HepG2 (cell line): ENCODE data around the gene SERTAD3. TPM values are rescaled to one million over a fixed set of nuclear protein-coding genes. Genes with fewer than 3 reads are reported as not detected.

Source experiments
- ATAC-seq: fragments of 200-7000 bp; cut with Tn5 transposase; 3 replicates; pipeline ENCODE4 v1.9.1; 2020; ENCODE audit warnings: mild to moderate bottlenecking, moderate library complexity
- BruUV-seq: library from RNA; stranded (reverse); fragments of 400-500 nt; replicated peaks from 2 replicates; lab custom pipeline; 2021; lab: Mats Ljungman, UMichigan
- CTCF ChIA-PET: fragments of 300-600 bp; formaldehyde crosslinking; extraction: SDS; loops from one replicate; lab custom pipeline; 2021; ENCODE audit warnings: low total read pairs, inconsistent platforms, low intra/inter-chr PET ratio; lab: Yijun Ruan, JAX
- POLR2A ChIA-PET: fragments of 350-600 bp; sonication (Branson Sonifier 250); formaldehyde crosslinking; loops from one replicate; lab custom pipeline; 2020; ENCODE audit warnings: antibody characterized with exemption, inconsistent platforms; lab: Yijun Ruan, JAX
- DNase-seq: peaks from one replicate; pipeline ENCODE4 v3.0.0-alpha.2; 2015; ENCODE audit warnings: low spot score
- FAIRE-seq: peaks from 3 replicates; lab custom pipeline; 2011; peaks lifted over from hg19 to GRCh38; lab: Jason Lieb, UNC
- H2AFZ ChIP-seq: one replicate; pipeline ENCODE4 v1.6.1; 2011; ENCODE audit warnings: low read length, inconsistent platforms
- H3K27ac ChIP-seq: fragments of 300-600 bp; 3 replicates; pipeline ENCODE4 v1.8.0; 2011; ENCODE audit warnings: mixed run types, mild to moderate bottlenecking, mixed read lengths, low read length, inconsistent platforms; ENCODE audit not compliant: insufficient read depth; ENCODE audit errors: extremely low read length
- H3K27me3 ChIP-seq, 2 experiments: fragments of 200-600 bp in 1 of 2; 2 replicates in 1 of 2; 3 replicates in 1 of 2; pipeline versions ENCODE4 v1.6.0 to v1.8.0; 2011; ENCODE audit warnings: low read length in 2 of 2, mild to moderate bottlenecking in 2 of 2, moderate library complexity in 2 of 2, inconsistent platforms in 1 of 2; ENCODE audit not compliant: insufficient read depth in 2 of 2, control insufficient read depth in 1 of 2
- H3K36me3 ChIP-seq, 2 experiments: fragments of 200-600 bp in 1 of 2; replicated peaks in 1 of 2; 2 replicates in 1 of 2; 3 replicates in 1 of 2; pipeline versions ENCODE4 v1.5.1 to v1.8.0; 2011; ENCODE audit warnings: low read length in 2 of 2, inconsistent platforms in 1 of 2; ENCODE audit not compliant: insufficient read depth in 2 of 2, control insufficient read depth in 1 of 2
- H3K4me1 ChIP-seq: 2 replicates; pipeline ENCODE4 v1.5.1; 2012; ENCODE audit warnings: low read length, inconsistent platforms; ENCODE audit not compliant: insufficient read depth
- H3K4me2 ChIP-seq: 2 replicates; pipeline ENCODE4 v1.6.0; 2011; ENCODE audit warnings: low read depth, low read length, inconsistent platforms
- H3K4me3 ChIP-seq, 3 experiments: fragments of 200-600 bp in 1 of 3; sonication (generic), shearing (Covaris generic) in 1 of 3; replicated peaks in 1 of 3; 2 replicates each; pipeline ENCODE4 v1.5.1; 2011 to 2016; ENCODE audit warnings: low read length in 3 of 3, inconsistent platforms in 2 of 3, low read depth in 2 of 3, mild to moderate bottlenecking in 2 of 3, control low read depth in 1 of 3, mixed read lengths in 1 of 3; ENCODE audit not compliant: insufficient read depth in 1 of 3
- H3K79me2 ChIP-seq: one replicate; pipeline ENCODE4 v1.6.1; 2011; ENCODE audit warnings: low read length, inconsistent platforms; ENCODE audit not compliant: insufficient read depth
- H3K9ac ChIP-seq: 2 replicates; pipeline ENCODE4 v1.6.0; 2011; ENCODE audit warnings: mild to moderate bottlenecking, low read depth, low read length, inconsistent platforms; ENCODE audit not compliant: insufficient read depth
- H3K9me3 ChIP-seq: 2 replicates; pipeline ENCODE4 v1.5.1; 2012; ENCODE audit warnings: mild to moderate bottlenecking, low read length
- H4K20me1 ChIP-seq: 2 replicates; pipeline ENCODE4 v1.6.0; 2011; ENCODE audit warnings: inconsistent platforms, mild to moderate bottlenecking, low read length, moderate library complexity; ENCODE audit not compliant: insufficient read depth
- BCL6 ChIP-seq: IDR thresholded peaks from 2 replicates; pipeline ENCODE4 v1.6.1; 2016; ENCODE audit warnings: missing genetic modification reagents, missing compliant biosample characterization
- POLR2AphosphoS5 ChIP-seq: IDR thresholded peaks from 2 replicates; pipeline ENCODE4 v1.6.1; 2012; ENCODE audit warnings: low read depth, low read length
- RAD51 ChIP-seq: fragments of 450-650 bp; IDR thresholded peaks from 2 replicates; pipeline ENCODE4 v1.6.1; 2016; ENCODE audit warnings: borderline replicate concordance
- SPEN ChIP-seq: sonication (generic); formaldehyde crosslinking; IDR thresholded peaks from 2 replicates; pipeline ENCODE4 v1.5.1; 2020; ENCODE audit warnings: low read depth, mild to moderate bottlenecking, missing genetic modification reagents
- ZFX ChIP-seq: sonication (generic); formaldehyde crosslinking; IDR thresholded peaks from 2 replicates; pipeline ENCODE4 v1.4.0; 2020; ENCODE audit warnings: mild to moderate bottlenecking, low read depth, missing genetic modification reagents, moderate library complexity
- ZNF143 ChIP-seq: sonication (generic); formaldehyde crosslinking; IDR thresholded peaks from 2 replicates; pipeline ENCODE4 v1.4.0; 2020; ENCODE audit warnings: missing genetic modification reagents
- ZNF558 ChIP-seq: sonication (generic); formaldehyde crosslinking; IDR thresholded peaks from 2 replicates; pipeline ENCODE4 v1.9.0; 2022; ENCODE audit warnings: mild to moderate bottlenecking, missing genetic modification reagents, borderline replicate concordance
- ZNF629 ChIP-seq: sonication (generic); formaldehyde crosslinking; conservative IDR thresholded peaks from 2 replicates; pipeline ENCODE4 v1.5.0; 2020; ENCODE audit warnings: missing genetic modification reagents
- ZNF678 ChIP-seq: sonication (generic); formaldehyde crosslinking; IDR thresholded peaks from 2 replicates; pipeline ENCODE4 v1.4.0; 2020; ENCODE audit warnings: mild to moderate bottlenecking, missing genetic modification reagents
- WGBS: methylation state at CpG from one replicate; pipeline ENCODE4 v1.1.6; 2017; ENCODE audit warnings: low lambda C conversion rate; 5-methylcytosine and 5-hydroxymethylcytosine counted together
- in situ Hi-C: cut with HindIII; loops from 2 replicates; pipeline ENCODE4 v1.10.0; 2017; ENCODE audit warnings: low pct_unique_long_range_greater_than_20kb; ENCODE audit not compliant: extremely low pct_ligation_motif_present
- intact Hi-C: fragments of 100-400 bp; cut with micrococcal nuclease; formaldehyde crosslinking; loops from one replicate; pipeline ENCODE4 v1.10.0; 2022; ENCODE audit not compliant: unreplicated experiment
- polyA plus RNA-seq, 8 experiments: library from polyadenylated mRNA; depleted of rRNA in 3 of 8; stranded (reverse) in 7 of 8; unstranded in 1 of 8; fragments of >200 nt; fragmentation: Illumina TruSeq in 4 of 8; extraction: Trizol in 4 of 8; gene quantifications; 2 replicates each; pipeline versions ENCODE4 v1.2.1 to v1.2.3, GENCODE V29; 2011 to 2016; ENCODE audit warnings: low read depth in 4 of 8, missing spikeins in 1 of 8, mixed read lengths in 1 of 8; ENCODE audit not compliant: insufficient read depth in 1 of 8
- total RNA-seq, 5 experiments: library from RNA; depleted of rRNA; stranded (reverse); fragments of >200 nt; fragmentation: Illumina TruSeq; extraction: Trizol; gene quantifications; 2 replicates each; pipeline ENCODE4 v1.2.3, GENCODE V29; 2016; ENCODE audit warnings: low read depth in 1 of 5
- TF ChIP-seq, protein P1 (sequence below): sonication (generic); formaldehyde crosslinking; IDR thresholded peaks from 2 replicates; pipeline ENCODE4 v1.8.0; 2022; ENCODE audit warnings: missing genetic modification reagents, mild to moderate bottlenecking, inconsistent platforms, borderline replicate concordance
- TF ChIP-seq, protein P2 (sequence below): sonication (generic); formaldehyde crosslinking; IDR thresholded peaks from 2 replicates; pipeline ENCODE4 v1.4.0; 2020; ENCODE audit warnings: missing genetic modification reagents, borderline replicate concordance

SERTAD3 gene
- total and polyA plus RNA-seq, 2 of the 13 experiments (the other 11 are each of a cell fraction or from before 2014, with no cell fraction given), result 9.6 to 16.9 TPM

DNA sequence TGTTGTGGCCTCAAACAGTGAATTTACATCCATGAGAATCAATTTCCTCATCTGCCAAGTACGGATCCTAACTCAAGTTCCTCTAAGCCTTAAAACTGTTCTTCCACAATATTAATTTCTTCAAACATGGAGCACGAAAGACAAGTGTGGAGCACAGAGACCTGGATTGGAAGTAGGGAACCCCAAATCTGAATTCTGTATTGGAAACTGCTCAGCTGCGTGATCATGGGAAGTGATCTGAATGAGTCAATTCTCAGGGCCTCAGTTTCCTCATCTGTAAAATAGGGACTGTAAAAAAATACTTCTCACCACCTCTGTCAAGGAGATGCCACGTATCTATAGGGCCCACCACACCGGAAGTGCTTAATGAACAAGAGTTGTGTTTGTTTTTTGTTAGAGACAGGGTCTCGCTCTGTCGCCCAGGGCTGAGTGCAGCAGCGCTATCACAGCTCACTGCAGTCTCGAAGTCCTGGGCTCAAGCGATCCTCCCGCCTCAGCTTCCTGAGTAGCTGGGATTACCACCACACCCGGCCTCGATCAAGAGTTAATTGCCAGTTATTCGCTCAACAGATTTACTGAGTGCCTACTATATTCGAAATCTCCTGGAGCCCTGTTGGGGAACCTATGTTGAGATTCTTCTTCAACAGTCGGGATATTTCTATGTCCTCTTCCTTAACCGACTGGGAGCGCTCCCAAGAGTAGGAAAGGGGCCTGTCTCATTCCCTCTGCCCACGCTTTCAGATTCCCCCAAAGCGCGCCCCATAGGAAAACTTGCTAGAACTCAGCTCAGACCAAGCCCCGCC, 1.6 kb downstream of the SERTAD3 start (continued):
- TF ChIP-seq ZNF558 (CRISPR knock-in tag) (0 out of 2 replicates have a peak, but pooled peaks have one; percentile 10), ZFX (CRISPR knock-in tag) (0 out of 2 replicates have a peak, but pooled peaks have one; percentile 30), ZNF629 (CRISPR knock-in tag) (0 out of 2 replicates have a peak, but pooled peaks have one; percentile 26), ZNF678 (CRISPR knock-in tag) (no peak), POLR2AphosphoS5 (peak; percentile 44)
- TF ChIP-seq, protein P1, sequence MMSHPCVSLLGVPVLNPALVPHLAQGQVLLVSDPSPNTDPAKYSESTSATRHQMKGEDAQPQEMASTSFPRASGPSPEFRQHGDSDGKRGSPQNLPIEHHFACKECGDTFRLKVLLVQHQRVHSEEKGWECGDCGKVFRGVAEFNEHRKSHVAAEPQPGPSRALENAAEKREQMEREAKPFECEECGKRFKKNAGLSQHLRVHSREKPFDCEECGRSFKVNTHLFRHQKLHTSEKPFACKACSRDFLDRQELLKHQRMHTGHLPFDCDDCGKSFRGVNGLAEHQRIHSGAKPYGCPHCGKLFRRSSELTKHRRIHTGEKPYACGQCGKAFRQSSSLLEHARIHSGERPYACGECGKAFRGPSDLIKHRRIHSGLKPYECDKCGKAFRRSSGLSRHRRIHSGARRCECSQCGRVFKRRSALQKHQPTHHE (CRISPR knock-in tag), result 0 out of 2 replicates have a peak, but pooled peaks have one; percentile 43

DNA sequence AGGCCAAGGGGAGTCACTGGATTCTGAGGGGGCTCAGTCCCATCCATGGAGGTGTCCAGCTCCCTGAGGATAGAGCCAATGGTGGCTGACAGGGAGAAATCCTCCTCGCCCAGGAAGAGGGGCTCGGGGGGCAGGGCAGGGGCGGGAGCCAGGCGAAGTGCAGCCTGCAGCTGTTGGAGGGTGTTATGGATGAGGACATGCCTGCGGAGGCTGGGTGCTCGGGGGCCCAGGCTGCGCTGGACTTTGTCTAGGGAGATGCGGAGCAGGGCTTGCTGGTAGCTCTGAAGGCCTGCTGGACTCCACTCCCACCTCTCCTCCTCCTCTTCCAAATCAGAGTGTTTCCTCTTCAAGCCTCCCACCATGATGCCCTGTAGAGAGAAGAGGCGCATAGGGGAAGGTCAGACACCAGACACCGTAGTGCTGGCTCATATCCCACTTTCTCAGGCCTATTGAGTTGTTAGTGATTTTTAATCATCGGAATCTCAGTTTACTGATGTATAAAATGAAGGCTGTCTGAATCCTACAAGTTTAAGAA, 2.3 kb downstream of the SERTAD3 start:
- in situ Hi-C loops, result no loop called here
- DNase-seq, result no peak
- CTCF ChIA-PET, result no interaction called here
- TF ChIP-seq SPEN (CRISPR knock-in tag) (no peak), RAD51 (no peak), ZNF143 (CRISPR knock-in tag) (no peak), BCL6 (CRISPR knock-in tag) (no peak)
- TF ChIP-seq, protein P2, sequence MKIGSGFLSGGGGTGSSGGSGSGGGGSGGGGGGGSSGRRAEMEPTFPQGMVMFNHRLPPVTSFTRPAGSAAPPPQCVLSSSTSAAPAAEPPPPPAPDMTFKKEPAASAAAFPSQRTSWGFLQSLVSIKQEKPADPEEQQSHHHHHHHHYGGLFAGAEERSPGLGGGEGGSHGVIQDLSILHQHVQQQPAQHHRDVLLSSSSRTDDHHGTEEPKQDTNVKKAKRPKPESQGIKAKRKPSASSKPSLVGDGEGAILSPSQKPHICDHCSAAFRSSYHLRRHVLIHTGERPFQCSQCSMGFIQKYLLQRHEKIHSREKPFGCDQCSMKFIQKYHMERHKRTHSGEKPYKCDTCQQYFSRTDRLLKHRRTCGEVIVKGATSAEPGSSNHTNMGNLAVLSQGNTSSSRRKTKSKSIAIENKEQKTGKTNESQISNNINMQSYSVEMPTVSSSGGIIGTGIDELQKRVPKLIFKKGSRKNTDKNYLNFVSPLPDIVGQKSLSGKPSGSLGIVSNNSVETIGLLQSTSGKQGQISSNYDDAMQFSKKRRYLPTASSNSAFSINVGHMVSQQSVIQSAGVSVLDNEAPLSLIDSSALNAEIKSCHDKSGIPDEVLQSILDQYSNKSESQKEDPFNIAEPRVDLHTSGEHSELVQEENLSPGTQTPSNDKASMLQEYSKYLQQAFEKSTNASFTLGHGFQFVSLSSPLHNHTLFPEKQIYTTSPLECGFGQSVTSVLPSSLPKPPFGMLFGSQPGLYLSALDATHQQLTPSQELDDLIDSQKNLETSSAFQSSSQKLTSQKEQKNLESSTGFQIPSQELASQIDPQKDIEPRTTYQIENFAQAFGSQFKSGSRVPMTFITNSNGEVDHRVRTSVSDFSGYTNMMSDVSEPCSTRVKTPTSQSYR, result no peak

More for the DNA sequence above, 2.3 kb downstream of the SERTAD3 start:
- BruUV-seq, result no TSS peak
- ATAC-seq (no peak), FAIRE-seq (no peak)
- 95% methylated on average over 11 of the region's 11 CpGs for WGBS
- H3K36me3 ChIP-seq, result peaks cover 7 to 22% of the 10 kb centered on the region in 2 experiments; a peak in 4 of 5 replicates
- no peaks in the 10 kb centered on the region for H3K9me3 ChIP-seq
- H4K20me1 ChIP-seq, result peaks cover 13% of the 10 kb centered on the region
- no peak overlapping the region for H2AFZ ChIP-seq
- POLR2A ChIA-PET, result interaction anchor here (1.7 to 4.6 kb wide), 3 partner anchors 15 to 162 kb away, joined by 4 to 80 read pairs (median 50); partner anchors contain the start of gene SERTAD1
- peak overlapping the region; percentile 76 for H3K9ac ChIP-seq
- peaks cover 27% of the 10 kb centered on the region for H3K79me2 ChIP-seq
- H3K27ac ChIP-seq, result no peak overlapping the region
- H3K4me2 ChIP-seq, result peak overlapping the region; percentile 97
- peak overlapping the region in 1 of 3 experiments; percentile 76; a peak in 1 of 6 replicates for H3K4me3 ChIP-seq
- peaks cover 12% of the 10 kb centered on the region for H3K4me1 ChIP-seq
- intact Hi-C loops, result loop anchor here (5.0 kb wide), 1 partner anchor 1039 kb away; no protein-coding TSS in a partner anchor
- H3K27me3 ChIP-seq, result peaks cover 0 to 5% of the 10 kb centered on the region in 2 experiments; a peak in 1 of 5 replicates
